MM.1S (cell line): ENCODE results near the gene SLC23A2.

Source experiments
- DNase-seq: peaks from one replicate; pipeline ENCODE4 v3.0.0-alpha.2; 2015
- H2AFZ ChIP-seq: fragments of 300-600 bp; sonication (generic); 2 replicates; pipeline ENCODE4 v1.6.0; 2016; ENCODE audit warnings: antibody characterized with exemption, low read length
- H3F3A ChIP-seq: fragments of 300-600 bp; sonication (generic); 2 replicates; pipeline ENCODE4 v1.6.1; 2016; ENCODE audit warnings: mild to moderate bottlenecking, antibody characterized with exemption, low read length, moderate library complexity, mixed read lengths; ENCODE audit not compliant: insufficient read depth
- H3K27ac ChIP-seq: fragments of 300-600 bp; sonication (generic); 2 replicates; pipeline ENCODE4 v1.5.1; 2016; ENCODE audit warnings: mild to moderate bottlenecking, low read length
- H3K27me3 ChIP-seq: fragments of 300-600 bp; sonication (generic); replicated peaks from 2 replicates; pipeline ENCODE4 v1.6.0; 2016; ENCODE audit warnings: low read length; ENCODE audit not compliant: insufficient read depth
- H3K36me3 ChIP-seq: fragments of 300-600 bp; sonication (generic); replicated peaks from 2 replicates; pipeline ENCODE4 v1.6.1; 2016; ENCODE audit warnings: mild to moderate bottlenecking, low read length, mixed read lengths; ENCODE audit not compliant: insufficient read depth
- H3K4me1 ChIP-seq: fragments of 300-600 bp; sonication (generic); 2 replicates; pipeline ENCODE4 v1.6.1; 2016; ENCODE audit warnings: low read length, mixed read lengths
- H3K4me2 ChIP-seq: fragments of 300-600 bp; sonication (generic); 2 replicates; pipeline ENCODE4 v1.6.0; 2016; ENCODE audit warnings: low read depth, low read length
- H3K4me3 ChIP-seq: fragments of 300-600 bp; sonication (generic); 2 replicates; pipeline ENCODE4 v1.5.1; 2016; ENCODE audit warnings: low read length, mixed read lengths
- H3K79me2 ChIP-seq: fragments of 300-600 bp; sonication (generic); 2 replicates; pipeline ENCODE4 v1.6.1; 2016; ENCODE audit warnings: mixed run types, low read length, mixed read lengths
- H3K9ac ChIP-seq: fragments of 300-600 bp; sonication (generic); 2 replicates; pipeline ENCODE4 v1.6.1; 2016; ENCODE audit warnings: low read length, mixed read lengths
- H3K9me2 ChIP-seq: fragments of 300-600 bp; sonication (generic); replicated peaks from 2 replicates; pipeline ENCODE4 v1.6.1; 2016; ENCODE audit warnings: mild to moderate bottlenecking, low read length, mixed read lengths; ENCODE audit not compliant: insufficient read depth
- H3K9me3 ChIP-seq: fragments of 300-600 bp; sonication (generic); replicated peaks from 2 replicates; pipeline ENCODE4 v1.6.1; 2016; ENCODE audit warnings: mild to moderate bottlenecking, low read length, mixed read lengths; ENCODE audit not compliant: insufficient read depth
- H4K20me1 ChIP-seq: fragments of 300-600 bp; sonication (generic); 2 replicates; pipeline ENCODE4 v1.6.1; 2016; ENCODE audit warnings: mild to moderate bottlenecking, low read length, moderate library complexity, mixed read lengths; ENCODE audit not compliant: insufficient read depth
- CTCF ChIP-seq: fragments of 300-600 bp; sonication (generic); IDR thresholded peaks from 2 replicates; pipeline ENCODE4 v1.5.1; 2016; ENCODE audit warnings: antibody characterized with exemption, low read length, mixed read lengths
- EZH2 ChIP-seq: fragments of 300-600 bp; sonication (generic); optimal IDR thresholded peaks from 2 replicates; pipeline ENCODE3; 2017; ENCODE audit warnings: low read depth, mild to moderate bottlenecking, antibody characterized with exemption, low read length, mixed read lengths
- EZH2phosphoT487 ChIP-seq: fragments of 300-600 bp; sonication (generic); IDR thresholded peaks from 2 replicates; pipeline ENCODE4 v1.6.1; 2018; ENCODE audit warnings: antibody characterized with exemption, low read length

The SLC23A2 gene

GRCh38 chr20:4942331-4942730 lies 59.0 kb downstream of the SLC23A2 start:
- H3K9ac ChIP-seq: no peak overlapping the region
- no peaks in the 10 kb centered on the region; the same call in 1 of the 2 replicates for H3K79me2 ChIP-seq
- H3K36me3 ChIP-seq: no peaks in the 10 kb centered on the region
- no peaks in the 10 kb centered on the region for H3K9me2 ChIP-seq
- no peaks in the 10 kb centered on the region for H3K27me3 ChIP-seq
- no peak overlapping the region for H3K27ac ChIP-seq
- no peak overlapping the region for H3K4me2 ChIP-seq
- H4K20me1 ChIP-seq: no peaks in the 10 kb centered on the region
- H3F3A ChIP-seq: no peaks in the 10 kb centered on the region
- no peak overlapping the region for H3K4me3 ChIP-seq
- DNase-seq: no peak
- TF ChIP-seq CTCF: no peak
- no peak for TF ChIP-seq EZH2
- no peak for TF ChIP-seq EZH2phosphoT487
- no peaks in the 10 kb centered on the region for H3K4me1 ChIP-seq
- no peak overlapping the region for H2AFZ ChIP-seq
- H3K9me3 ChIP-seq: no peaks in the 10 kb centered on the region

- H3K4me3 ChIP-seq: no peak overlapping the region
- no peak for TF ChIP-seq CTCF
- no peak for TF ChIP-seq EZH2phosphoT487
- no peak for TF ChIP-seq EZH2
- no peaks in the 10 kb centered on the region for H3K9me3 ChIP-seq
- no peak overlapping the region for H3K9ac ChIP-seq
- H3K27me3 ChIP-seq: no peaks in the 10 kb centered on the region
- no peaks in the 10 kb centered on the region for H3K79me2 ChIP-seq
- H4K20me1 ChIP-seq: no peaks in the 10 kb centered on the region
- no peaks in the 10 kb centered on the region for H3F3A ChIP-seq
- no peak overlapping the region for H2AFZ ChIP-seq
- no peaks in the 10 kb centered on the region for H3K9me2 ChIP-seq
- H3K4me1 ChIP-seq: no peaks in the 10 kb centered on the region
- no peak for DNase-seq
- no peaks in the 10 kb centered on the region for H3K36me3 ChIP-seq
- no peak overlapping the region for H3K27ac ChIP-seq
- H3K4me2 ChIP-seq: no peak overlapping the region
Measured at GRCh38 chr20:4937407-4938319, 63.6 kb downstream of the SLC23A2 start.

- Histone ChIP-seq H4K20me1 (no peaks in the 10 kb centered on the region), H3K36me3 (no peaks in the 10 kb centered on the region), H3K4me2 (no peak overlapping the region), H3K9me3 (no peaks in the 10 kb centered on the region), H2AFZ (no peak overlapping the region), H3K79me2 (no peaks in the 10 kb centered on the region), H3K4me3 (no peak overlapping the region), H3K27ac (no peak overlapping the region), H3K27me3 (no peaks in the 10 kb centered on the region), H3K9me2 (no peaks in the 10 kb centered on the region), H3F3A (no peaks in the 10 kb centered on the region), H3K4me1 (no peaks in the 10 kb centered on the region), H3K9ac (no peak overlapping the region)
- TF ChIP-seq EZH2phosphoT487 (no peak), EZH2 (no peak), CTCF (no peak)
- DNase-seq: no peak
Measured at GRCh38 chr20:4936851-4937406, 64.4 kb downstream of the SLC23A2 start.
